Fibroblast of the aortic adventitia (primary cell): ENCODE data around the gene FLAD1. TPM values are rescaled to one million over a fixed set of nuclear protein-coding genes. Genes with fewer than 3 reads are reported as not detected.

Experiments used
- DNase-seq: peaks from one replicate; pipeline ENCODE4 v3.0.0-alpha.2; 2010; ENCODE audit warnings: low read depth
- H3K4me3 ChIP-seq: 2 replicates; pipeline ENCODE4 v1.5.1; 2011; ENCODE audit warnings: low read depth, mild to moderate bottlenecking, control low read depth, low read length, moderate library complexity
- CTCF ChIP-seq: IDR thresholded peaks from 2 replicates; pipeline ENCODE4 v1.5.1; 2011; ENCODE audit warnings: mild to moderate bottlenecking, low read length, control low read depth, inconsistent platforms; ENCODE audit not compliant: insufficient read depth
- total RNA-seq: library from RNA; depleted of rRNA; stranded (reverse); fragments of >200 nt; gene quantifications from 2 replicates; pipeline ENCODE4 v1.2.3, GENCODE V29; 2012; ENCODE audit warnings: low replicate concordance

FLAD1 gene
- total RNA-seq, 1 donor = 17.7 TPM

GRCh38 chr1:155001675-155002463, 18.7 kb downstream of the FLAD1 start:
- peak; percentile 98 for DNase-seq
- peak overlapping the region; percentile 91 for H3K4me3 ChIP-seq
- peak; percentile 61 for TF ChIP-seq CTCF

- H3K4me3 ChIP-seq = peak within 1 kb of the TSS; percentile 91
- DNase-seq = no peak
- peak; percentile 14 for TF ChIP-seq CTCF
These were observed 19.5 kb downstream of the FLAD1 start, which contains the start of gene ZBTB7B for GRCh38 chr1:155002464-155003226. Gene ZBTB7B (plus strand): TSS chr1:155002802. CDS start chr1:155014661, 11,859 bp downstream.

GRCh38 chr1:155003227-155003765, 20.2 kb downstream of the FLAD1 start:
- no peak for DNase-seq
- H3K4me3 ChIP-seq = peak overlapping the region; percentile 91
- no peak for TF ChIP-seq CTCF

DNA sequence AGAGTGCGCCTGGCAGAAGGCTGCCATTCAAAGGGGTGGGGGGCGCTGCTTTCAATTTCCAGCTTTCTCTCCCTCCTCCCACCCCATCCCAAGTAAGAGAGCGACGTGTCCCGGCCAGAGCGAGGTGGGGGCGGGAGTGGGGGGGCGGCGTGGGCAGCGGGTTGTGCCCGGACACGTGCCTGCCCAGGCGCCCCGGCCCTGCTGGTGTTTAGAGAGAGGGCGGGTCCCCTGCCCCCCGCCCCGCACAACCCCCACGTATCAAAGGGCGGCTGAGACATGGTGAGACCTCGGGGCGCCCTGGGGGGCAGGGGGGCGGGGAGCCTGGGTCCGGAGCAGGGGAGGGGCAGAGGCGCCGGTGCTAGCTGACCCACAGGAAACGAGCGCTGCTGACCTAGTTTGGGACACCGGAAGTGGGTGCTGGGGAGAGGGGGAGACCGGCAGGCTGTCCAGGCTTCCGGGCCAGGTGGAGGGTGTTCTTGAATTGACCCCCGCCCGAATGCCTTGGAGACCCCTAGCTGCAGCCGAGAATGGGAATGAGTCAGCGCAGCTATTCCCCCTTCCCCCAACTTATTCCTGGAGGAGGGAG, 20.7 kb downstream of the FLAD1 start:
- no peak for TF ChIP-seq CTCF
- no peak for DNase-seq
- H3K4me3 ChIP-seq = peak overlapping the region; percentile 91

DNA sequence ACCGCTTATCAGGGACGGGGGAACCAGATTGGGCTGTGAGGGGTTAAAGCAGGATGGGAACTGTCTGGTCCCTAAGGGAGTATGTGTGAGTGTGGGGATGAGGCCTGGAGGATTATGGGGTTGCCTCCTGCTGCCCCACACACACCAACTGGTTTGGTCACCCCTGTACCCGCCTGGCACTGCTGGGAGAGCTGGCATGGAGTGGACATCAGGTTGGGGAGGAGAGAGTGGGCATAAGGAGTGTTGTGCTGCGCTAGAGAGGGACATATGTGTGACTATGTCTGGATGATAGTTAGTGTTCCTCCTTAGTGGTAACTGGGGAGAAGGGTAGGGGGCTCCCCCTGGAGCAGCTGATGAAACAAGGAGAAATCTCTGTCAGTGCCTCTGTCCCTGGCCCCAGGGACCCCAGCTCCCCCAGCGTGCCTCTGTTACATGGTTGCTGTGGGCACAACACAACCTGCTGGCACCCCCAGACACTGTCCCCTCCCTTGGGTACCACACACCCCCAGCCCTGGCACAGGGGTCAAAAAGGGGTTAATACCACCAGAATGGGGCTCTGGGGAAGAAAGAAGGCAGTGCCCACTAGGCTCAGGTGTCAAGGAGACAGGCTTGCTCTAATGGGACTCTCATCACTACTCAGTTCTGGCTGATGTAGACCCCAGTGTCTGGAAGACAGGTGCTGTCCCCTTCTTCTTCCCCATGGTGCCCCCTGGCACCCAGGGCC, 21.4 kb downstream of the FLAD1 start:
- no peak for TF ChIP-seq CTCF
- DNase-seq = no peak
- peak overlapping the region; percentile 91 for H3K4me3 ChIP-seq
